Transverse colon (tissue), 4 donors: ENCODE measurements around the gene LYPD6. TPM values are rescaled to one million over a fixed set of nuclear protein-coding genes. Genes with fewer than 3 reads are reported as not detected.

ENCODE experiments used
- DNase-seq: peaks from one replicate; pipeline ENCODE4 v3.0.0-alpha.2; 2019
- H3K27ac ChIP-seq, 4 donors: fragments of 200-600 bp; sonication (generic); 2 replicates each; pipeline ENCODE4 v1.5.1; 2016 to 2018; ENCODE audit warnings: inconsistent platforms in 4 of 4
- H3K27me3 ChIP-seq: fragments of 200-600 bp; sonication (generic); 2 replicates; pipeline ENCODE4 v1.5.1; 2017; ENCODE audit warnings: inconsistent platforms
- H3K36me3 ChIP-seq, 4 donors: fragments of 200-600 bp; sonication (generic); 2 replicates each; pipeline ENCODE4 v1.5.1; 2017 to 2019; ENCODE audit warnings: inconsistent platforms in 4 of 4
- H3K4me1 ChIP-seq, 4 donors: fragments of 200-600 bp; sonication (generic); 2 replicates each; pipeline ENCODE4 v1.5.1; 2017 to 2020; ENCODE audit warnings: inconsistent platforms in 4 of 4
- H3K4me3 ChIP-seq, 4 donors: fragments of 200-600 bp; sonication (generic); 1 replicate in 1 of 4; 2 replicates in 3 of 4; pipeline versions ENCODE4 v1.5.1 to v1.6.1; 2017 to 2019; ENCODE audit warnings: inconsistent platforms in 4 of 4
- H3K9me3 ChIP-seq, 2 donors: fragments of 200-600 bp; sonication (generic); 2 replicates each; pipeline ENCODE4 v1.5.1; 2017 to 2019; ENCODE audit warnings: inconsistent platforms in 2 of 2
- EP300 ChIP-seq: sonication (generic); formaldehyde crosslinking; IDR thresholded peaks from one replicate; pipeline ENCODE4 v1.6.1; 2017; ENCODE audit warnings: antibody characterized with exemption, low read depth
- POLR2A ChIP-seq: fragments of 450-650 bp; IDR thresholded peaks from one replicate; pipeline ENCODE4 v1.6.1; 2016; ENCODE audit warnings: antibody characterized with exemption, mild to moderate bottlenecking, moderate library complexity
- POLR2AphosphoS5 ChIP-seq, 3 donors: sonication (generic); formaldehyde crosslinking; IDR thresholded peaks; one replicate each; pipeline ENCODE4 v1.6.1; 2016; ENCODE audit warnings: antibody characterized with exemption in 3 of 3
- WGBS, 2 donors: methylation state at CpG; one replicate each; pipeline ENCODE4 v1.1.5; 2018; ENCODE audit warnings: low coverage in 1 of 2; 5-methylcytosine and 5-hydroxymethylcytosine counted together
- in situ Hi-C, 4 donors: fragments of 200-750 bp; cut with MboI; loops; one replicate each; pipeline versions ENCODE4 v1.15.0 to v1.15.1; 2017; ENCODE audit warnings: low sequenced_read_pairs in 3 of 4, low pct_ligation_motif_present in 1 of 4, low pct_unique_long_range_greater_than_20kb in 1 of 4
- intact Hi-C: fragments of 100-400 bp; cut with DNase I; formaldehyde crosslinking; loops from one replicate; pipeline ENCODE4 v1.15.1; 2023; ENCODE audit warnings: low total_unique reads
- total RNA-seq, 4 donors: library from RNA; depleted of rRNA; stranded (reverse); fragments of >200 nt; gene quantifications; one replicate each; pipeline ENCODE4 v1.1.0, GENCODE V29; 2016
- TF ChIP-seq, protein P1 (sequence below), 5 experiments: fragments of 200-600 bp in 3 of 5; fragments of 450-650 bp in 2 of 5; sonication (generic) in 3 of 5; IDR thresholded peaks; 1 replicate in 2 of 5; 2 replicates in 3 of 5; pipeline ENCODE4 v1.5.1; 2016 to 2017; ENCODE audit warnings: antibody characterized with exemption in 5 of 5, inconsistent platforms in 3 of 5, mild to moderate bottlenecking in 2 of 5, moderate library complexity in 1 of 5

LYPD6 gene
- total RNA-seq, 4 donors from 2014 or later: 1.3 to 12.3 (median 2.6) TPM

DNA sequence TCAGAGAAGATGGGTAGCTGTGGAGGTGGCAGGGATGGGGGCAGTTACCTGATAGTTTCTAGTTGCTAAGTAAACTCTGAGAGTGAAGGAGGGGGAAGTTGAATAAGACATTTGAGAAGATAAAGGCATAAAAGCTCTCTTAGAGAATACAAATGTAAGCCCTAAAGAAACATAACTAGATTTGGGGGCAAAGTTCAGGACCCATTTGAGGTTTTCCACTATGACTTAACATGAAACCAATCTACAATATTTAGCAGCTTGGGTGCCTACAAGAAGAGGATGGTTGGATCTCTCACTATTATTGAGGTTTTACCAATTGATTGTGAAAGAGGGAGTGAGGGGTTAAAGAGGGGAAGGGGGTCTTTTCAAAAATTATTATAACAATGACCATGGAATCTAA lies 34.4 kb upstream of the LYPD6 start:
- no peaks in the 10 kb centered on the region for H3K9me3 ChIP-seq
- intact Hi-C loops (no loop called here), in situ Hi-C loops (no loop called here)
- no peaks in the 10 kb centered on the region for H3K27me3 ChIP-seq
- no peak for DNase-seq
- no peaks in the 10 kb centered on the region for H3K36me3 ChIP-seq
- no peak overlapping the region for H3K27ac ChIP-seq
- H3K4me3 ChIP-seq: no peak overlapping the region
- no peaks in the 10 kb centered on the region for H3K4me1 ChIP-seq
- TF ChIP-seq, protein P1, sequence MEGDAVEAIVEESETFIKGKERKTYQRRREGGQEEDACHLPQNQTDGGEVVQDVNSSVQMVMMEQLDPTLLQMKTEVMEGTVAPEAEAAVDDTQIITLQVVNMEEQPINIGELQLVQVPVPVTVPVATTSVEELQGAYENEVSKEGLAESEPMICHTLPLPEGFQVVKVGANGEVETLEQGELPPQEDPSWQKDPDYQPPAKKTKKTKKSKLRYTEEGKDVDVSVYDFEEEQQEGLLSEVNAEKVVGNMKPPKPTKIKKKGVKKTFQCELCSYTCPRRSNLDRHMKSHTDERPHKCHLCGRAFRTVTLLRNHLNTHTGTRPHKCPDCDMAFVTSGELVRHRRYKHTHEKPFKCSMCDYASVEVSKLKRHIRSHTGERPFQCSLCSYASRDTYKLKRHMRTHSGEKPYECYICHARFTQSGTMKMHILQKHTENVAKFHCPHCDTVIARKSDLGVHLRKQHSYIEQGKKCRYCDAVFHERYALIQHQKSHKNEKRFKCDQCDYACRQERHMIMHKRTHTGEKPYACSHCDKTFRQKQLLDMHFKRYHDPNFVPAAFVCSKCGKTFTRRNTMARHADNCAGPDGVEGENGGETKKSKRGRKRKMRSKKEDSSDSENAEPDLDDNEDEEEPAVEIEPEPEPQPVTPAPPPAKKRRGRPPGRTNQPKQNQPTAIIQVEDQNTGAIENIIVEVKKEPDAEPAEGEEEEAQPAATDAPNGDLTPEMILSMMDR (IDR thresholded peaks at IDR 0.05): no peak
- TF ChIP-seq POLR2A: no peak
- no peak for TF ChIP-seq POLR2AphosphoS5 (IDR thresholded peaks at IDR 0.05)
- TF ChIP-seq EP300: no peak

GRCh38 chr2:149307014-149307413 lies 23.4 kb upstream of the LYPD6 start:
- in situ Hi-C loops (loop anchor here in 1 of 4 donors (25.0 kb wide), 2 partner anchors 255 to 270 kb away; partner anchors contain the start of gene LYPD6B), intact Hi-C loops (no loop called here)
- H3K27ac ChIP-seq: no peak overlapping the region
- no peaks in the 10 kb centered on the region for H3K27me3 ChIP-seq
- no peaks in the 10 kb centered on the region for H3K9me3 ChIP-seq
- H3K4me1 ChIP-seq: no peaks in the 10 kb centered on the region
- no peak overlapping the region for H3K4me3 ChIP-seq
- TF ChIP-seq, protein P1 (IDR thresholded peaks at IDR 0.05): no peak
- TF ChIP-seq POLR2AphosphoS5 (IDR thresholded peaks at IDR 0.05) (no peak), EP300 (no peak), POLR2A (no peak)
- no peak for DNase-seq
- no peaks in the 10 kb centered on the region for H3K36me3 ChIP-seq
- 47 to 49% methylated on average over 4 to 5 of the region's 5 CpGs for WGBS, 2 donors

DNA sequence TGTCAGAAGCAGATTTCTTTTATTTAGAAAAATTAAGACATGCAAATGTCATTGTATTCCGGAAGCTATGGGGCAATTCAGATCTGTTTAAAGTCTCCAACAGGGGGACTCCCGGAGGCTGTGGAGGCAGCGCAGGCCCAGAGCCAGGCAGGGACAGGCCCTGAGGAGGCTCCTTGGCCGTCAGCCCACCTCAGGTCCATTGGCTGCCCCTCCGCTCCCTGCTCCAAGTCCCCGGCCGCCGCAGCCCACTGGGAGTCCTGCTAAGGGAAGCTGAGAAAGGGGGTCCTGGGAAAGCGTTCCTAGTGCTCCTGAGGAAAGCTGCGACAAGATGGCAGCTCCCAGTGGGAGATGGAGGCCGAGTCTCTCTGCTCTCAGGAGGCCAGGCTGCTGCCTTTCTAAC lies 20.0 kb upstream of the LYPD6 start:
- WGBS, 2 donors: 86% methylated on average over 11 of the region's 11 CpGs; no CpG with 5 or more reads in 1 of the 2 donors
- TF ChIP-seq EP300 (no peak), POLR2A (no peak), POLR2AphosphoS5 (IDR thresholded peaks at IDR 0.05) (no peak)
- TF ChIP-seq, protein P1 (IDR thresholded peaks at IDR 0.05): no peak
- Histone ChIP-seq H3K27ac (no peak overlapping the region), H3K4me1 (peaks cover 0 to 4% (median 1%) of the 10 kb centered on the region in 4 donors), H3K4me3 (no peak overlapping the region), H3K27me3 (no peaks in the 10 kb centered on the region), H3K9me3 (no peaks in the 10 kb centered on the region), H3K36me3 (no peaks in the 10 kb centered on the region)
- intact Hi-C loops: no loop called here
- in situ Hi-C loops: loop anchor here in 2 of 4 donors (10.0 to 25.0 kb wide), 3 partner anchors 252 to 296 kb away; partner anchors contain the start of gene LYPD6B (in 1 of the 2)
- DNase-seq: no peak

DNA sequence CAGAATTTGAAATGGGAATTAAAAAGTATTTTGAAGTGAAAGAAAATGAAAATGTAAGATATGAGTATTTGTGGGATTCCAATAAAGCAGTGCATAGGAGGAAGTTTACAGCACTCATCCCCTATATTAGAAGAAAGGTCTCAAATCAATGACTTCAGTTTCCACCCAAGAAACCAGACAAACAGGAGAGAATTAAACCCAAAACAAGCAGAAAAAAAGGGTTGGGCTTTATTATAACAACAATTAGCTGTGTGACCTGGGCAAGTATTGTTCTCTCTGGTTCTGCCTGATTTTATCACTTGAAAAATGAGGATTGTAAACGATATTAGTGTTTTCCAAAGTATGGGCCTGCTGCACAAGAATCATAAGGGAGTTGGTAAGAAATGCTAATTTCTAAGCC lies 18.3 kb upstream of the LYPD6 start:
- H3K27me3 ChIP-seq: no peaks in the 10 kb centered on the region
- TF ChIP-seq, protein P1 (IDR thresholded peaks at IDR 0.05): no peak
- no peak for TF ChIP-seq POLR2A
- TF ChIP-seq EP300: no peak
- no peak for TF ChIP-seq POLR2AphosphoS5 (IDR thresholded peaks at IDR 0.05)
- 60 to 72% methylated on average over 1 of the region's 1 CpG for WGBS, 2 donors
- DNase-seq: no peak
- H3K4me1 ChIP-seq: peaks cover 0 to 4% (median 1%) of the 10 kb centered on the region in 4 donors
- no peak overlapping the region for H3K27ac ChIP-seq
- in situ Hi-C loops: loop anchor here in 2 of 4 donors (10.0 to 25.0 kb wide), 3 partner anchors 250 to 297 kb away; partner anchors contain the start of gene LYPD6B (in 1 of the 2)
- intact Hi-C loops: no loop called here
- no peaks in the 10 kb centered on the region for H3K9me3 ChIP-seq
- no peak overlapping the region for H3K4me3 ChIP-seq
- H3K36me3 ChIP-seq: no peaks in the 10 kb centered on the region
